ENCODE results near the gene THOP1.

THOP1 gene

DNA sequence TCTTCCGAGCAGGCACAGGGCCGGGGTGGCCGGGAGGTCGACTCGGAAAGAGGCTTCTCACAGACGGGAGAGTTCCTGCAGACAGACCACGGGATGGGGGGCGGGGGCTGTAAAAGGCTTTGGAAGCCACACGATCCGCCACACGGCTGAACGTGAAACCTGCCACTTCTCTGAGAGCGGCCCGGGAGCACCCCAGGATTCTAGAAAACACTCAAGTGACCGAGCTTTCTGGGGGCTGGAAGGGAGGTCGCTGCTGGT lies 29.9 kb upstream of the THOP1 start:
- Histone ChIP-seq H3K9me3 (ENCODE audit: control insufficient read depth, insufficient read depth, low read length) (no peaks in the 10 kb centered on the region), H3K79me2 (ENCODE audit: control insufficient read depth, low read length) (no peaks in the 10 kb centered on the region), H3K27me3 (ENCODE audit: control insufficient read depth, low read length) (no peaks in the 10 kb centered on the region), H4K20me1 (ENCODE audit: control insufficient read depth, insufficient read depth, low read depth, low read length) (no peaks in the 10 kb centered on the region), H3K4me1 (ENCODE audit: control insufficient read depth, low read length) (peaks cover 10% of the 10 kb centered on the region), H3K4me2 (ENCODE audit: low read length) (no peak overlapping the region), H3F3A (ENCODE audit: control insufficient read depth, insufficient read depth) (peaks cover 2% of the 10 kb centered on the region), H3K4me3 (ENCODE audit: low read length) (no peak overlapping the region), H3K36me3 (ENCODE audit: control insufficient read depth, low read length) (peaks cover 50% of the 10 kb centered on the region), H3K9me2 (replicated peaks; ENCODE audit: control insufficient read depth, low read length) (no peaks in the 10 kb centered on the region), H3K27ac (ENCODE audit: low read depth, low read length) (no peak overlapping the region)
- no peak for TF ChIP-seq CTCF (IDR thresholded peaks at IDR 0.05; ENCODE audit: low read depth, low read length, poor library complexity, severe bottlenecking)
- no peak for TF ChIP-seq EZH2phosphoT487 (IDR thresholded peaks at IDR 0.05; ENCODE audit: borderline replicate concordance, low read length)

DNA sequence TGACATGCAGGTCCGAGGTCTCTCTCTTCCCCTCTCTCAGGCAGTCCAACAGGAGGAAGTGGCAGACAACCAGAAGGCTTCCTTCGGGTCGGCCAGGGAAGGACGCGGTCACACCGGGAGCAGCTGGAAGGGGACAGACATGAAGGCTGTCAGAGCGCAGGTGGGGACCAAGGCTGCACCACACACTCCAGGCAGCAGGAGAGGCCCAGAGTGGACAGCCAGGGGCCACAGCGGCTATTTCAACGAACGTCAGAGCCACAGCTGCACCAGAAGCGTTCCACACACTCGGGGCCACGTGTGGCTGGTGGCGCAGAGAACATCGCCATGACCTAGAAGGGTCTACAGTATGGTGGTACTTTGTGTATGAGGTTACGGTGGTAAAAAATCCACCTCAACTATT lies 29.5 kb upstream of the THOP1 start:
- peaks cover 6% of the 10 kb centered on the region for H3K4me1 ChIP-seq (ENCODE audit: control insufficient read depth, low read length)
- H3K79me2 ChIP-seq (ENCODE audit: control insufficient read depth, low read length), result no peaks in the 10 kb centered on the region
- no peaks in the 10 kb centered on the region for H3K9me2 ChIP-seq (replicated peaks; ENCODE audit: control insufficient read depth, low read length)
- no peak overlapping the region for H3K4me2 ChIP-seq (ENCODE audit: low read length)
- H3K9me3 ChIP-seq (ENCODE audit: control insufficient read depth, insufficient read depth, low read length), result no peaks in the 10 kb centered on the region
- H3K36me3 ChIP-seq (ENCODE audit: control insufficient read depth, low read length), result peaks cover 54% of the 10 kb centered on the region
- TF ChIP-seq CTCF (IDR thresholded peaks at IDR 0.05; ENCODE audit: low read depth, low read length, poor library complexity, severe bottlenecking) (no peak), EZH2phosphoT487 (IDR thresholded peaks at IDR 0.05; ENCODE audit: borderline replicate concordance, low read length) (no peak)
- H3K27ac ChIP-seq (ENCODE audit: low read depth, low read length), result no peak overlapping the region
- no peak overlapping the region for H3K4me3 ChIP-seq (ENCODE audit: low read length)
- no peaks in the 10 kb centered on the region for H3K27me3 ChIP-seq (ENCODE audit: control insufficient read depth, low read length)
- H4K20me1 ChIP-seq (ENCODE audit: control insufficient read depth, insufficient read depth, low read depth, low read length), result no peaks in the 10 kb centered on the region
- no peaks in the 10 kb centered on the region for H3F3A ChIP-seq (ENCODE audit: control insufficient read depth, insufficient read depth)

DNA sequence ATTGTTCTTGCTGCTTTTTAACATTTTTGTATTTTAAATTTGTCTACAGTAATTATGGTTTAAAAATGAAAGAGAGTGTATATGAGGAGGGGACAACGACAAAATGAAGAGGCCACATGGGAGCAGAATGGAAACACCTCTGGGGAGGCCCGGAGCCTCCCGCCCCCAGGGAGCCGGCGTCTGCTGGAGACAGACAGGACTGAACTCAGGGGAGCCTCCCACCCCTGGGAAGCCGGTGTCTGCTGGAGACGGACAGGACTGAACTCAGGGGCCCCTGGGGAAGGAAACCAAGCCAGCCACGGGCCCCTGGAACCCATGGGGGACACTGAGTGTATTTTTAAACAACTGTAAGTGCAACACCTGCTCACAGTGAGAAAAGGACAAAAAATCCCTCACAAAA lies 28.8 kb upstream of the THOP1 start:
- H3F3A ChIP-seq (ENCODE audit: control insufficient read depth, insufficient read depth), result no peaks in the 10 kb centered on the region
- H4K20me1 ChIP-seq (ENCODE audit: control insufficient read depth, insufficient read depth, low read depth, low read length), result no peaks in the 10 kb centered on the region
- H3K79me2 ChIP-seq (ENCODE audit: control insufficient read depth, low read length), result no peaks in the 10 kb centered on the region
- H3K36me3 ChIP-seq (ENCODE audit: control insufficient read depth, low read length), result peaks cover 60% of the 10 kb centered on the region
- TF ChIP-seq CTCF (IDR thresholded peaks at IDR 0.05; ENCODE audit: low read depth, low read length, poor library complexity, severe bottlenecking) (no peak), EZH2phosphoT487 (IDR thresholded peaks at IDR 0.05; ENCODE audit: borderline replicate concordance, low read length) (no peak)
- no peak overlapping the region for H3K27ac ChIP-seq (ENCODE audit: low read depth, low read length)
- H3K9me2 ChIP-seq (replicated peaks; ENCODE audit: control insufficient read depth, low read length), result no peaks in the 10 kb centered on the region
- no peak overlapping the region for H3K4me2 ChIP-seq (ENCODE audit: low read length)
- no peaks in the 10 kb centered on the region for H3K27me3 ChIP-seq (ENCODE audit: control insufficient read depth, low read length)
- no peak overlapping the region for H3K4me3 ChIP-seq (ENCODE audit: low read length)
- no peaks in the 10 kb centered on the region for H3K9me3 ChIP-seq (ENCODE audit: control insufficient read depth, insufficient read depth, low read length)
- H3K4me1 ChIP-seq (ENCODE audit: control insufficient read depth, low read length), result no peaks in the 10 kb centered on the region
